ENCODE measurements around the gene ALDH3B2.

ALDH3B2 gene

GRCh38 chr11:67612751-67613150 is 61.7 kb downstream of the ALDH3B2 start:
- DNase-seq: no peak

Data from NCI-H1694 (cell line).